ENCODE results near the gene CHSY3.

Gene CHSY3

DNA sequence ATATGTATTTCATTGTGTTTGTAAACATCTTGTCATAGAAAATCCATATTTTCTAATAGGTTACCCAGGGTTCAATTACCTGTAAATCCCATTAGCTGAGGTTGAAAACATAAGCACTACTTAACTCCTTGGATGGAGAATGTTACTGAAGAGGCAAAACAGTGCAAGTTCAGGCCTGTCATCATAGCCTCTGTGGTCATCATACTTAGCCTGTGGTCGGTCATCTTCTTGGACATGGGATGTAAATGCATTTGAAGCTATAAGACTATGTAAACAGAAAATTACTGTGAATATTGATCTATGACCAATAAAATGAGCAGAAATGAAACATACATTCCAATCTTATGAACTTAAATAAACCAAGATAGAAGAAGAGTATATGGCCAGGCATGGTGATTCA lies 164.7 kb downstream of the CHSY3 start:
- H3K36me3 ChIP-seq (ENCODE audit: control insufficient read depth, low read length), result no peaks in the 10 kb centered on the region
- H3K9me2 ChIP-seq (replicated peaks; ENCODE audit: control insufficient read depth, low read length), result no peaks in the 10 kb centered on the region
- no peaks in the 10 kb centered on the region for H3K79me2 ChIP-seq (ENCODE audit: control insufficient read depth, low read length)
- TF ChIP-seq CTCF (IDR thresholded peaks at IDR 0.05; ENCODE audit: low read depth, low read length, poor library complexity, severe bottlenecking), result no peak
- TF ChIP-seq EZH2phosphoT487 (IDR thresholded peaks at IDR 0.05; ENCODE audit: borderline replicate concordance, low read length), result no peak
- H3K9me3 ChIP-seq (ENCODE audit: control insufficient read depth, insufficient read depth, low read length), result no peaks in the 10 kb centered on the region
- H3K4me3 ChIP-seq (ENCODE audit: low read length), result no peak overlapping the region
- no peaks in the 10 kb centered on the region for H3F3A ChIP-seq (ENCODE audit: control insufficient read depth, insufficient read depth)
- no peak overlapping the region for H3K4me2 ChIP-seq (ENCODE audit: low read length)
- H4K20me1 ChIP-seq (ENCODE audit: control insufficient read depth, insufficient read depth, low read depth, low read length), result no peaks in the 10 kb centered on the region
- H3K27me3 ChIP-seq (ENCODE audit: control insufficient read depth, low read length), result no peaks in the 10 kb centered on the region
- H3K4me1 ChIP-seq (ENCODE audit: control insufficient read depth, low read length), result no peaks in the 10 kb centered on the region
- no peak overlapping the region for H3K27ac ChIP-seq (ENCODE audit: low read depth, low read length)

DNA sequence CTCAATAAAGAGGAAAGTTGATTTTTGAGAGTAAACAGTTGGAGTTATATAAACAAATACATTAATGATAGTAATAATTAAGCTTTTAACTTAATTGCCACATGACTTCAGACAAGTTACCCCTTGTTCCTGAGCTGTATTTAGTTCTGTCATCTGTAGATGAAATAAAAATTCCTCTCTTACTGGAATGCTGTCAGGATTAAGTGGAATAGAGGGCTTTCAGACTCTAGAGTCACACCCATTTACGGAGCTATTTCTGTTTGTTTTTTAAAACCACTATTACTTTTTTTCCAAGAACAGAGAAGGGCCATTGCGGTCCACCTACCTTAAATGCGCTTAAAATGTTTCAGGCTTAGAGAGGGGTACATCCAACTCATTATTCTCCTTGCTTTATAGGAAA lies 170.6 kb downstream of the CHSY3 start:
- Histone ChIP-seq H3F3A (ENCODE audit: control insufficient read depth, insufficient read depth) (no peaks in the 10 kb centered on the region), H3K36me3 (ENCODE audit: control insufficient read depth, low read length) (no peaks in the 10 kb centered on the region), H3K4me3 (ENCODE audit: low read length) (no peak overlapping the region), H3K27me3 (ENCODE audit: control insufficient read depth, low read length) (no peaks in the 10 kb centered on the region), H3K4me2 (ENCODE audit: low read length) (no peak overlapping the region), H3K9me3 (ENCODE audit: control insufficient read depth, insufficient read depth, low read length) (no peaks in the 10 kb centered on the region), H3K27ac (ENCODE audit: low read depth, low read length) (no peak overlapping the region), H3K4me1 (ENCODE audit: control insufficient read depth, low read length) (no peaks in the 10 kb centered on the region), H3K79me2 (ENCODE audit: control insufficient read depth, low read length) (no peaks in the 10 kb centered on the region), H3K9me2 (replicated peaks; ENCODE audit: control insufficient read depth, low read length) (no peaks in the 10 kb centered on the region), H4K20me1 (ENCODE audit: control insufficient read depth, insufficient read depth, low read depth, low read length) (no peaks in the 10 kb centered on the region)
- no peak for TF ChIP-seq CTCF (IDR thresholded peaks at IDR 0.05; ENCODE audit: low read depth, low read length, poor library complexity, severe bottlenecking)
- TF ChIP-seq EZH2phosphoT487 (IDR thresholded peaks at IDR 0.05; ENCODE audit: borderline replicate concordance, low read length), result no peak

- Histone ChIP-seq H3K36me3 (ENCODE audit: control insufficient read depth, low read length) (no peaks in the 10 kb centered on the region), H3K79me2 (ENCODE audit: control insufficient read depth, low read length) (no peaks in the 10 kb centered on the region), H3K4me2 (ENCODE audit: low read length) (no peak overlapping the region), H3K27ac (ENCODE audit: low read depth, low read length) (no peak overlapping the region), H3K9me3 (ENCODE audit: control insufficient read depth, insufficient read depth, low read length) (no peaks in the 10 kb centered on the region), H3K9me2 (replicated peaks; ENCODE audit: control insufficient read depth, low read length) (no peaks in the 10 kb centered on the region), H3K4me1 (ENCODE audit: control insufficient read depth, low read length) (no peaks in the 10 kb centered on the region), H3K27me3 (ENCODE audit: control insufficient read depth, low read length) (no peaks in the 10 kb centered on the region), H4K20me1 (ENCODE audit: control insufficient read depth, insufficient read depth, low read depth, low read length) (no peaks in the 10 kb centered on the region), H3K4me3 (ENCODE audit: low read length) (no peak overlapping the region), H3F3A (ENCODE audit: control insufficient read depth, insufficient read depth) (no peaks in the 10 kb centered on the region)
- TF ChIP-seq EZH2phosphoT487 (IDR thresholded peaks at IDR 0.05; ENCODE audit: borderline replicate concordance, low read length) (no peak), CTCF (IDR thresholded peaks at IDR 0.05; ENCODE audit: low read depth, low read length, poor library complexity, severe bottlenecking) (no peak)
Observed at GRCh38 chr5:130077007-130077406, 172.7 kb downstream of the CHSY3 start.

DNA sequence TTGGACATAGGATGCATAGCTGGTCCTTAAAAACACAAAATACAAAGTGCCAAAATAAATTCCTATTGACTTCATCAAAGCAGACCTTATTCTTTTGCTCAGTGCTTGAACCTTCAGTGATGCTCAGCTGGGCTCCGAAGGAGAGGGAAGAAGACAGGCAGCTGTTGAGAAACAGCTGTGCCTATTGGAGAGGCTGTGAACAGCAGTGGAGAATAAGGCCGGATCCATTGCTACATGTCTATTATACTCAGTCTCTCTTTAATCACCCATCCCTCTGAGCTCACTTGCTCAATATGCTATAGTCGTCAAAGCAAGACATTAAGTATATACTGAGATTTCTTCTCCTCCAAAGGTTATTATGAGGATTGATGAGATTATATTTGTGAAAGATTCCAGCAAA lies 174.4 kb downstream of the CHSY3 start:
- Histone ChIP-seq H3K79me2 (ENCODE audit: control insufficient read depth, low read length) (no peaks in the 10 kb centered on the region), H3K27ac (ENCODE audit: low read depth, low read length) (no peak overlapping the region), H3K4me3 (ENCODE audit: low read length) (no peak overlapping the region), H3K27me3 (ENCODE audit: control insufficient read depth, low read length) (no peaks in the 10 kb centered on the region), H4K20me1 (ENCODE audit: control insufficient read depth, insufficient read depth, low read depth, low read length) (no peaks in the 10 kb centered on the region), H3K4me2 (ENCODE audit: low read length) (no peak overlapping the region), H3K9me2 (replicated peaks; ENCODE audit: control insufficient read depth, low read length) (no peaks in the 10 kb centered on the region), H3K4me1 (ENCODE audit: control insufficient read depth, low read length) (no peaks in the 10 kb centered on the region), H3F3A (ENCODE audit: control insufficient read depth, insufficient read depth) (no peaks in the 10 kb centered on the region), H3K9me3 (ENCODE audit: control insufficient read depth, insufficient read depth, low read length) (no peaks in the 10 kb centered on the region), H3K36me3 (ENCODE audit: control insufficient read depth, low read length) (no peaks in the 10 kb centered on the region)
- TF ChIP-seq CTCF (IDR thresholded peaks at IDR 0.05; ENCODE audit: low read depth, low read length, poor library complexity, severe bottlenecking), result no peak
- TF ChIP-seq EZH2phosphoT487 (IDR thresholded peaks at IDR 0.05; ENCODE audit: borderline replicate concordance, low read length), result no peak
